ENCODE measurements around the gene ST3GAL3. TPM values are rescaled to one million over a fixed set of nuclear protein-coding genes. Genes with fewer than 3 reads are reported as not detected.

The ST3GAL3 gene
- total and polyA plus RNA-seq, 3 experiments from 2014 or later, result 9.7 to 10.1 (median 9.7) TPM

- peak overlapping the region in 3 of 8 donors; percentile 7 to 81 (median 52) for H3K27ac Mint-ChIP-seq
- CTCF ChIA-PET, result no interaction called here
- peaks cover 8 to 98% (median 35%) of the 10 kb centered on the region in 3 donors for H3K36me3 Mint-ChIP-seq
These were observed 18.7 kb upstream of the ST3GAL3 start for GRCh38 chr1:43688594-43689000.

DNA sequence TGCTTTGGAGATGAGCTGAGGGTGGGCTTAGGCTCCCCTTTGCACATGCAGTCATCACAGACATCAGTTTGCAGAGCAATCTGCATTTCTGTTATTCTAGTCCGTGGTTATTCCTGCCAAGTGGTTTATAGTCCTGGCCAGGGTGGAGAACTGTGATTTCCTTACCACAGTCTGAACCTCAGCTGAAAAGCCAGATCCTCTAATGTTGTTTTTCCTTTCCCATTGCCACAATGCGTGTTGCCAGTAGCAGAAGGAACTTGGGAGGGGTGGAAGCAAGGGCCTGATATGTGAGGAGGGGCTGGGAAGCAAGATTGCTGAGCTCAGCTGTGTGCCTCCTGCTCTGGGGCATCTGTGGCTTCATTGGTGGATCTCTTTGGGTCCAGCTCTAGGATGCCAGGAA lies 18.0 kb upstream of the ST3GAL3 start:
- no peaks in the 10 kb centered on the region for H3K9me3 ChIP-seq (ENCODE audit: low read length)
- H3K27me3 ChIP-seq (ENCODE audit: insufficient read depth, low read length, poor library complexity, severe bottlenecking), result no peaks in the 10 kb centered on the region
- H3K27ac ChIP-seq (ENCODE audit: low read depth, low read length), result no peak overlapping the region
- DNase-seq, result no peak
- no peaks in the 10 kb centered on the region for H3K27me3 Mint-ChIP-seq
- ChIA-PET POLR2A (no interaction called here), CTCF (no interaction called here)
- no peak overlapping the region for H3K4me3 ChIP-seq (ENCODE audit: low read length)
- H3K9me3 Mint-ChIP-seq, result no peaks in the 10 kb centered on the region
- H3K36me3 Mint-ChIP-seq, result peaks cover 6 to 96% (median 32%) of the 10 kb centered on the region in 3 donors
- peaks cover 79% of the 10 kb centered on the region for H3K36me3 ChIP-seq (ENCODE audit: insufficient read depth, low read length)
- H3K27ac Mint-ChIP-seq, result peak overlapping the region in 1 of 8 donors; percentile 83
- H3K4me1 Mint-ChIP-seq, result peaks cover 0 to 5% (median 5%) of the 10 kb centered on the region in 3 donors
- H3K4me3 Mint-ChIP-seq, result no peak overlapping the region
- H3K4me1 ChIP-seq (ENCODE audit: insufficient read depth, low read length), result no peaks in the 10 kb centered on the region

More at GRCh38 chr1:43688594-43689000, 18.7 kb upstream of the ST3GAL3 start:
- no peaks in the 10 kb centered on the region for H3K9me3 ChIP-seq (ENCODE audit: low read length)
- POLR2A ChIA-PET, result no interaction called here
- Mint-ChIP-seq H3K4me3 (no peak overlapping the region), H3K27me3 (no peaks in the 10 kb centered on the region), H3K9me3 (no peaks in the 10 kb centered on the region), H3K4me1 (peaks cover 0 to 5% (median 5%) of the 10 kb centered on the region in 3 donors)
- H3K27ac ChIP-seq (ENCODE audit: low read depth, low read length), result no peak overlapping the region
- H3K4me3 ChIP-seq (ENCODE audit: low read length), result no peak overlapping the region
- peaks cover 74% of the 10 kb centered on the region for H3K36me3 ChIP-seq (ENCODE audit: insufficient read depth, low read length)
- no peaks in the 10 kb centered on the region for H3K27me3 ChIP-seq (ENCODE audit: insufficient read depth, low read length, poor library complexity, severe bottlenecking)
- H3K4me1 ChIP-seq (ENCODE audit: insufficient read depth, low read length), result no peaks in the 10 kb centered on the region
- no peak for DNase-seq

- ChIA-PET POLR2A (no interaction called here), CTCF (no interaction called here)
- no peaks in the 10 kb centered on the region for H3K9me3 ChIP-seq (ENCODE audit: low read length)
- no peak overlapping the region for H3K4me3 ChIP-seq (ENCODE audit: low read length)
- peak overlapping the region in 2 of 8 donors; percentile 32 to 70 for H3K27ac Mint-ChIP-seq
- no peak overlapping the region for H3K27ac ChIP-seq (ENCODE audit: low read depth, low read length)
- DNase-seq, result no peak
- H3K4me1 ChIP-seq (ENCODE audit: insufficient read depth, low read length), result no peaks in the 10 kb centered on the region
- no peaks in the 10 kb centered on the region for H3K9me3 Mint-ChIP-seq
- H3K36me3 Mint-ChIP-seq, result peaks cover 0 to 70% (median 22%) of the 10 kb centered on the region in 3 donors
- H3K36me3 ChIP-seq (ENCODE audit: insufficient read depth, low read length), result peaks cover 93% of the 10 kb centered on the region
- peaks cover 0 to 2% (median 0%) of the 10 kb centered on the region in 3 donors for H3K4me1 Mint-ChIP-seq
- no peaks in the 10 kb centered on the region for H3K27me3 Mint-ChIP-seq
- H3K4me3 Mint-ChIP-seq, result no peak overlapping the region
- no peaks in the 10 kb centered on the region for H3K27me3 ChIP-seq (ENCODE audit: insufficient read depth, low read length, poor library complexity, severe bottlenecking)
These were observed 15.2 kb upstream of the ST3GAL3 start for GRCh38 chr1:43691871-43692815.

GRCh38 chr1:43693371-43693770 lies 14.0 kb upstream of the ST3GAL3 start:
- no peaks in the 10 kb centered on the region for H3K4me1 ChIP-seq (ENCODE audit: insufficient read depth, low read length)
- DNase-seq, result no peak
- no peak overlapping the region for H3K27ac ChIP-seq (ENCODE audit: low read depth, low read length)
- H3K36me3 ChIP-seq (ENCODE audit: insufficient read depth, low read length), result peaks cover 93% of the 10 kb centered on the region
- Mint-ChIP-seq H3K27me3 (no peaks in the 10 kb centered on the region), H3K9me3 (no peaks in the 10 kb centered on the region), H3K36me3 (peaks cover 4 to 58% (median 21%) of the 10 kb centered on the region in 3 donors), H3K27ac (peak overlapping the region in 2 of 8 donors; percentile 64 to 79), H3K4me1 (peaks cover 0 to under 1% (median 0%) of the 10 kb centered on the region in 3 donors), H3K4me3 (no peak overlapping the region)
- POLR2A ChIA-PET, result no interaction called here
- H3K4me3 ChIP-seq (ENCODE audit: low read length), result no peak overlapping the region
- CTCF ChIA-PET, result no interaction called here
- H3K27me3 ChIP-seq (ENCODE audit: insufficient read depth, low read length, poor library complexity, severe bottlenecking), result no peaks in the 10 kb centered on the region
- no peaks in the 10 kb centered on the region for H3K9me3 ChIP-seq (ENCODE audit: low read length)

DNA sequence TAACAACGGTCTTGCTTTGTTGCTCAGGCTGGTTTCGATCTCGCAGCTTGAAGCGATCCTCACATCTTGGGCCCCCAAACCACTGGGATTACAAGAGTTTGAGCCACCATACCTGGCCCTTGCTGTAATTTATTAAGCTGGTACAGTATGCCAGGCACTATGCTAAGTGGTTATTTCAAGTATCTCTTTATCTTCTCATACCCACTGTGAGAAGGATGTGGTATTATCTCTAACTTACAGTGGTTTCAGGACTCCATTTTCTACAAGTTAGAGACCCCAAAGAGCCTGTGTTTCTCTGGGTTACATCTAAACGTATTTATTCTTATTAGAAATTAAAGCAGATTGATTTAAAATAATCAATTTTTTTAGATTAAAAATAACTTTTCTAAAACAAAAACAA lies 8.1 kb upstream of the ST3GAL3 start:
- no peaks in the 10 kb centered on the region for H3K9me3 ChIP-seq (ENCODE audit: low read length)
- peaks cover 4 to 46% (median 12%) of the 10 kb centered on the region in 3 donors for H3K36me3 Mint-ChIP-seq
- no peaks in the 10 kb centered on the region for H3K4me1 Mint-ChIP-seq
- no peak for DNase-seq
- H3K4me3 Mint-ChIP-seq, result no peak overlapping the region
- H3K27me3 ChIP-seq (ENCODE audit: insufficient read depth, low read length, poor library complexity, severe bottlenecking), result no peaks in the 10 kb centered on the region
- no peaks in the 10 kb centered on the region for H3K9me3 Mint-ChIP-seq
- H3K27ac Mint-ChIP-seq, result no peak overlapping the region
- ChIA-PET POLR2A (interaction anchor here (0.5 kb wide), 1 partner anchor 22 kb away, joined by 7 read pairs; no protein-coding TSS in a partner anchor), CTCF (interaction anchor here (1.6 kb wide), 1 partner anchor 236 kb away, joined by 4 read pairs; no protein-coding TSS in a partner anchor)
- no peak overlapping the region for H3K4me3 ChIP-seq (ENCODE audit: low read length)
- peaks cover 60% of the 10 kb centered on the region for H3K36me3 ChIP-seq (ENCODE audit: insufficient read depth, low read length)
- H3K27ac ChIP-seq (ENCODE audit: low read depth, low read length), result no peak overlapping the region
- no peaks in the 10 kb centered on the region for H3K27me3 Mint-ChIP-seq
- H3K4me1 ChIP-seq (ENCODE audit: insufficient read depth, low read length), result no peaks in the 10 kb centered on the region

GRCh38 chr1:43703836-43704235 lies 3.5 kb upstream of the ST3GAL3 start:
- peaks cover 18% of the 10 kb centered on the region for H3K4me1 ChIP-seq (ENCODE audit: insufficient read depth, low read length)
- H3K27me3 ChIP-seq (ENCODE audit: insufficient read depth, low read length, poor library complexity, severe bottlenecking), result no peaks in the 10 kb centered on the region
- no peaks in the 10 kb centered on the region for H3K9me3 ChIP-seq (ENCODE audit: low read length)
- peak overlapping the region in 2 of 8 donors; percentile 24 to 29 for H3K27ac Mint-ChIP-seq
- peak overlapping the region in 2 of 7 donors; percentile 1 to 27 for H3K4me3 Mint-ChIP-seq
- H3K4me3 ChIP-seq (ENCODE audit: low read length), result no peak overlapping the region
- H3K27me3 Mint-ChIP-seq, result no peaks in the 10 kb centered on the region
- H3K36me3 Mint-ChIP-seq, result peaks cover 0 to 59% (median 6%) of the 10 kb centered on the region in 3 donors
- CTCF ChIA-PET, result no interaction called here
- no peaks in the 10 kb centered on the region for H3K9me3 Mint-ChIP-seq
- DNase-seq, result no peak
- POLR2A ChIA-PET, result no interaction called here
- H3K4me1 Mint-ChIP-seq, result peaks cover 20 to 29% (median 20%) of the 10 kb centered on the region in 3 donors
- peaks cover 26% of the 10 kb centered on the region for H3K36me3 ChIP-seq (ENCODE audit: insufficient read depth, low read length)
- H3K27ac ChIP-seq (ENCODE audit: low read depth, low read length), result no peak overlapping the region

DNA sequence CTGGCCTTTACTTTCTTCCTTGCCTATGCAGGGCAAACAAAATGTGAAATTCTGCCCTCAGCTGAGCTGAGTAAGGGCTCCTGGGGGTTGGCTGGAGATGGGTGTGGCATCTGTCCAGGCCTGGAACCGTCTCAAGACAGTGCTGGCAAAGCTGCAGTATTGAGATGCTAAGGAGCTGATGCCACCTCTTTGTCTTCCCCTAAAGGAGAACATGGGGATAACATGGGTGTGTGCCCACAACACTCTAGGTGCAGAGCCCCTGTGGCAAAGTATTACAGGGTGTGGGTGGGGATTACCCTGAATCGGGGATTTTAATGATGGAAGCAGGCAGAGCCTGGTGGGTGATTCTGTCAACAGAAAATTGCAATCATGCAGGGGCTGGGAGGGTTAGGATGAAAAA lies 2.5 kb upstream of the ST3GAL3 start:
- ChIA-PET POLR2A (no interaction called here), CTCF (interaction anchor here (1.1 kb wide), 1 partner anchor 10 kb away, joined by 3 read pairs; no protein-coding TSS in a partner anchor)
- Mint-ChIP-seq H3K4me3 (peak overlapping the region in 3 of 7 donors; percentile 0 to 91 (median 49)), H3K27ac (peak overlapping the region in 2 of 8 donors; percentile 27 to 84), H3K4me1 (peaks cover 22 to 32% (median 23%) of the 10 kb centered on the region in 3 donors), H3K36me3 (peaks cover 0 to 54% (median 7%) of the 10 kb centered on the region in 3 donors), H3K27me3 (no peaks in the 10 kb centered on the region), H3K9me3 (no peaks in the 10 kb centered on the region)
- H3K27ac ChIP-seq (ENCODE audit: low read depth, low read length), result no peak overlapping the region
- DNase-seq, result no peak
- no peaks in the 10 kb centered on the region for H3K27me3 ChIP-seq (ENCODE audit: insufficient read depth, low read length, poor library complexity, severe bottlenecking)
- peaks cover 26% of the 10 kb centered on the region for H3K36me3 ChIP-seq (ENCODE audit: insufficient read depth, low read length)
- H3K4me3 ChIP-seq (ENCODE audit: low read length), result no peak overlapping the region
- H3K9me3 ChIP-seq (ENCODE audit: low read length), result no peaks in the 10 kb centered on the region
- peaks cover 18% of the 10 kb centered on the region for H3K4me1 ChIP-seq (ENCODE audit: insufficient read depth, low read length)

DNA sequence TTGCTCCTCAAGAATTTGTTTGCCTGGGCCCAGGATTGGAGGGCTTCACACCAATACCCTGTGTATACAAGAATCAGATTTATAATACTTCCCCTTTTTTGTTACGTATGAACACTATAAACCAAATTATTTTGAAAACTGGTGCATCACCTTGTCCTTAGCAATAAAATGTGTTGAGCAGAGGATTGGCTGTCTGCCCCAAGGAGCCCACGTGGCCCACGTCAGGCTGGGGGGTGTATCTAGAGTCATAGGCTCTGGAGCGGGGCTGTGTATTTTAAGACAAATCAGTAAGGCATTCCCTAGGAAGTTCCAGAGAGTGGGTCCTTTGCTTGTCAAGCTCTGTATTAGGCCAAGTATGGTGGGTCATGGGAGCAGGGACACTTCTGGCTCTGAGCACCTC lies 2.0 kb upstream of the ST3GAL3 start:
- peak overlapping the region in 4 of 8 donors; percentile 20 to 84 (median 54) for H3K27ac Mint-ChIP-seq
- POLR2A ChIA-PET, result no interaction called here
- H3K27me3 Mint-ChIP-seq, result no peaks in the 10 kb centered on the region
- H3K36me3 Mint-ChIP-seq, result peaks cover 0 to 52% (median 7%) of the 10 kb centered on the region in 3 donors
- peaks cover 22 to 33% (median 24%) of the 10 kb centered on the region in 3 donors for H3K4me1 Mint-ChIP-seq
- no peaks in the 10 kb centered on the region for H3K9me3 Mint-ChIP-seq
- CTCF ChIA-PET, result interaction anchor here (1.1 kb wide), 1 partner anchor 10 kb away, joined by 3 read pairs; no protein-coding TSS in a partner anchor
- Histone ChIP-seq H3K9me3 (ENCODE audit: low read length) (no peaks in the 10 kb centered on the region), H3K27me3 (ENCODE audit: insufficient read depth, low read length, poor library complexity, severe bottlenecking) (no peaks in the 10 kb centered on the region), H3K36me3 (ENCODE audit: insufficient read depth, low read length) (peaks cover 26% of the 10 kb centered on the region), H3K4me1 (ENCODE audit: insufficient read depth, low read length) (peaks cover 18% of the 10 kb centered on the region), H3K27ac (ENCODE audit: low read depth, low read length) (no peak overlapping the region), H3K4me3 (ENCODE audit: low read length) (no peak overlapping the region)
- DNase-seq, result no peak
- peak overlapping the region in 5 of 7 donors; percentile 9 to 94 (median 85) for H3K4me3 Mint-ChIP-seq
